ENCODE results near the gene VPS16. TPM values are rescaled to one million over a fixed set of nuclear protein-coding genes. Genes with fewer than 3 reads are reported as not detected.

The VPS16 gene
- total RNA-seq, 2 experiments from 2014 or later: 38.2 to 40.6 TPM

DNA sequence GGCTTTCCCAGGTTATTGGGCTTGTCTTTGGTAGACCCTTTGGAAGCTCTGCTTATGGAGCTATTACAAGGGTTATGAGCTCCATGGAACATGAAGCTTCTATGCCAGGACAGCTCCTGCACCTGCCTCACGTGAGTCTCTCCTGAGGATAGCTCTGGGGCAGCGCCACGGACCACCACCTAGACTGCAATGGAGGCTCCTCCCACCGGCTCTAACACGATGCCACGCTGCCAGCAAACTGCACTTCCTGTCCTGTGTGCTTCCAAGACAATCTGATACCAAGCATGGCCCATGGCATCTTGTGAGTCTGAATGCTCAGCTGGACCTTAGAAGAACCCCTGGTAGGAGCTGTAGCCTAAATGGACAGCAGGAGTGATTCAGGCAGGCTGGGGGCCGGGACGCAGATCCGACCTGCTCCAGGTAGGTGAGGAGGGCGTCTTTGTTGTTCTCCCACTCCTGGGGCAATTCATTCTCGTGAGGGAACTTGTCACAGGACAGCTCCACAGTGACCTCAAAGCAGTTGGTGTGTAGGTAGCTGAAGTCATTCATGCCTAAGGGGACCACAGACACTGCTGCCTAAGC is 45.6 kb upstream of the VPS16 start:
- no peak overlapping the region for H3K4me3 Mint-ChIP-seq
- H3K27me3 Mint-ChIP-seq: peaks cover 74% of the 10 kb centered on the region
- no peak overlapping the region for H3K4me3 ChIP-seq (ENCODE audit: low read length)
- peaks cover 13% of the 10 kb centered on the region for H3K4me1 Mint-ChIP-seq (ENCODE audit: low read depth)
- H3K9me3 Mint-ChIP-seq: no peaks in the 10 kb centered on the region
- H3K36me3 Mint-ChIP-seq (ENCODE audit: low read depth): no peaks in the 10 kb centered on the region
- no peaks in the 10 kb centered on the region for H3K36me3 ChIP-seq (ENCODE audit: insufficient read depth, low read length)
- no peak overlapping the region for H3K27ac Mint-ChIP-seq
- ChIA-PET POLR2A (no interaction called here), CTCF (no interaction called here)
- peaks cover 23 to 24% of the 10 kb centered on the region in 2 experiments for H3K27me3 ChIP-seq (ENCODE audit: control insufficient read depth in 1 of 2, insufficient read depth in 2 of 2, low read length in 2 of 2)
- H3K4me1 ChIP-seq (ENCODE audit: insufficient read depth, low read length): peaks cover 12% of the 10 kb centered on the region
- ATAC-seq (ENCODE audit: poor library complexity) (no peak), DNase-seq (no peak)
- intact Hi-C loops (cut with DNase I, micrococcal nuclease): no loop called here
- peaks cover 0 to 12% of the 10 kb centered on the region in 2 experiments for H3K9me3 ChIP-seq (ENCODE audit: control insufficient read depth in 1 of 2, insufficient read depth in 1 of 2, low read length in 2 of 2)
- H3K27ac ChIP-seq (ENCODE audit: low read depth in 1 of 2, low read length in 2 of 2): no peak overlapping the region
- TF ChIP-seq CTCF (IDR thresholded peaks at IDR 0.05): no peak

DNA sequence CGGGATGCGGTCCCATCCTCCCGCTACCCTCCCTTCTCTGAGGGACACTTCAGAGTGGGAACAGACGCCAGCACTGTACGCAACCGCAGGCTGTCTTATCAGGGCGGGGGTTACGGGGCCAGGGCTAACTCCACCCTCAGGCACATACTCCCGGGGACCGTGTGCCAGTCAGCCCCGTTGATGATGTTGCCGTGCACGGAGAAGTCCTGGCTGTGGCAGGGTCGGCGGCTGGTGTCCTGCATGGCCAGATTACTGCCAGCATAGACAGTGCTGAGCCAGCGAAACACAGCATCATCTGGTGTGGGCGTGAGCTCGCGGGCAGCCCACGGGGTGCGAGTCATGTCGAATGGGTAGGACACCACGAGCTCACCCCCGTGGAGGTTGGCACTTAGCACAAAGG is 45.1 kb upstream of the VPS16 start:
- Mint-ChIP-seq H3K9me3 (no peaks in the 10 kb centered on the region), H3K4me3 (no peak overlapping the region)
- H3K36me3 ChIP-seq (ENCODE audit: insufficient read depth, low read length): no peaks in the 10 kb centered on the region

GRCh38 chr20:2796011-2796660 is 44.4 kb upstream of the VPS16 start:
- H3K4me1 Mint-ChIP-seq (ENCODE audit: low read depth): peaks cover 21% of the 10 kb centered on the region
- H3K36me3 ChIP-seq (ENCODE audit: insufficient read depth, low read length): no peaks in the 10 kb centered on the region
- POLR2A ChIA-PET: no interaction called here
- intact Hi-C loops (cut with DNase I, micrococcal nuclease): no loop called here
- H3K36me3 Mint-ChIP-seq (ENCODE audit: low read depth): no peaks in the 10 kb centered on the region
- CTCF ChIA-PET: no interaction called here
- peaks cover 22% of the 10 kb centered on the region for H3K4me1 ChIP-seq (ENCODE audit: insufficient read depth, low read length)
- peaks cover 0 to 14% of the 10 kb centered on the region in 2 experiments for H3K9me3 ChIP-seq (ENCODE audit: control insufficient read depth in 1 of 2, insufficient read depth in 1 of 2, low read length in 2 of 2)
- H3K9me3 Mint-ChIP-seq: no peaks in the 10 kb centered on the region
- H3K4me3 Mint-ChIP-seq: no peak overlapping the region
- peaks cover 31 to 33% of the 10 kb centered on the region in 2 experiments for H3K27me3 ChIP-seq (ENCODE audit: control insufficient read depth in 1 of 2, insufficient read depth in 2 of 2, low read length in 2 of 2)
- no peak overlapping the region for H3K27ac ChIP-seq (ENCODE audit: low read depth in 1 of 2, low read length in 2 of 2)
- no peak overlapping the region for H3K4me3 ChIP-seq (ENCODE audit: low read length)
- TF ChIP-seq CTCF (IDR thresholded peaks at IDR 0.05): no peak
- H3K27ac Mint-ChIP-seq: no peak overlapping the region
- H3K27me3 Mint-ChIP-seq: peaks cover 73% of the 10 kb centered on the region
- ATAC-seq (ENCODE audit: poor library complexity) (no peak), DNase-seq (no peak)

More for the DNA sequence above, 45.1 kb upstream of the VPS16 start:
- Histone ChIP-seq H3K4me3 (ENCODE audit: low read length) (no peak overlapping the region), H3K4me1 (ENCODE audit: insufficient read depth, low read length) (peaks cover 16% of the 10 kb centered on the region), H3K27me3 (ENCODE audit: control insufficient read depth in 1 of 2, insufficient read depth in 2 of 2, low read length in 2 of 2) (peaks cover 25 to 27% of the 10 kb centered on the region in 2 experiments), H3K9me3 (ENCODE audit: control insufficient read depth in 1 of 2, insufficient read depth in 1 of 2, low read length in 2 of 2) (peaks cover 0 to 14% of the 10 kb centered on the region in 2 experiments), H3K27ac (ENCODE audit: low read depth in 1 of 2, low read length in 2 of 2) (no peak overlapping the region)
- no peak for ATAC-seq (ENCODE audit: poor library complexity)
- POLR2A ChIA-PET: no interaction called here
- CTCF ChIA-PET: no interaction called here
- Mint-ChIP-seq H3K36me3 (ENCODE audit: low read depth) (no peaks in the 10 kb centered on the region), H3K27ac (no peak overlapping the region), H3K27me3 (peaks cover 73% of the 10 kb centered on the region), H3K4me1 (ENCODE audit: low read depth) (peaks cover 15% of the 10 kb centered on the region)
- TF ChIP-seq CTCF (IDR thresholded peaks at IDR 0.05): no peak
- intact Hi-C loops (cut with DNase I, micrococcal nuclease): no loop called here
- DNase-seq: no peak
